ENCODE results near the gene EEF2K. TPM values are rescaled to one million over a fixed set of nuclear protein-coding genes. Genes with fewer than 3 reads are reported as not detected.

The EEF2K gene
- total RNA-seq, 1 experiment from 2014 or later, result 31.0 TPM

- intact Hi-C loops (cut with micrococcal nuclease), result no loop called here
- CTCF ChIA-PET, result no interaction called here
- POLR2A ChIA-PET, result no interaction called here
Measured at GRCh38 chr16:22284637-22285036, 78.6 kb downstream of the EEF2K start.

GRCh38 chr16:22285080-22285479, 79.0 kb downstream of the EEF2K start:
- H3K27me3 ChIP-seq (ENCODE audit: insufficient read depth, low read length), result no peaks in the 10 kb centered on the region
- H4K20me1 ChIP-seq (ENCODE audit: insufficient read depth), result no peaks in the 10 kb centered on the region
- H3K36me3 ChIP-seq (ENCODE audit: control insufficient read depth in 1 of 2, insufficient read depth in 2 of 2, low read length in 2 of 2), result peaks cover 5 to 24% of the 10 kb centered on the region in 2 experiments
- DNase-seq (ENCODE audit: low read depth, low spot score) (no peak), ATAC-seq (no peak)
- no peak overlapping the region for H3K4me3 ChIP-seq (replicated peaks in 1 of 2; ENCODE audit: low read depth in 1 of 2, low read length in 2 of 2)
- BruUV-seq (replicated peaks), result no TSS peak
- ChIA-PET POLR2A (no interaction called here), RAD21 (ENCODE audit: low non-redundant PET in 1 of 2, low total read pairs in 2 of 2, uncharacterized antibody in 2 of 2, unreplicated experiment in 2 of 2) (no interaction called here), CTCF (no interaction called here)
- H3K9me3 ChIP-seq (ENCODE audit: control insufficient read depth in 1 of 2, insufficient read depth in 1 of 2, low read depth in 1 of 2, low read length in 2 of 2), result no peaks in the 10 kb centered on the region
- intact Hi-C loops (cut with micrococcal nuclease), result no loop called here
- H3K4me1 ChIP-seq (ENCODE audit: control insufficient read depth in 1 of 2, insufficient read depth in 2 of 2, low read length in 2 of 2), result no peaks in the 10 kb centered on the region
- H3K9me2 ChIP-seq (ENCODE audit: insufficient read depth), result no peaks in the 10 kb centered on the region
- H3K79me2 ChIP-seq (ENCODE audit: insufficient read depth, low read length), result no peaks in the 10 kb centered on the region
- no peak overlapping the region for H3K27ac ChIP-seq (ENCODE audit: low read depth, low read length)
- H2AFZ ChIP-seq (ENCODE audit: low read depth, low read length, poor library complexity, severe bottlenecking), result no peak overlapping the region
- no peak overlapping the region for H3K4me2 ChIP-seq (ENCODE audit: low read length)
- no peak overlapping the region for H3K9ac ChIP-seq (ENCODE audit: low read length)
- no peak for TF ChIP-seq FOSL1 (IDR thresholded peaks at IDR 0.05; ENCODE audit: low read depth)
- TF ChIP-seq, protein P1, sequence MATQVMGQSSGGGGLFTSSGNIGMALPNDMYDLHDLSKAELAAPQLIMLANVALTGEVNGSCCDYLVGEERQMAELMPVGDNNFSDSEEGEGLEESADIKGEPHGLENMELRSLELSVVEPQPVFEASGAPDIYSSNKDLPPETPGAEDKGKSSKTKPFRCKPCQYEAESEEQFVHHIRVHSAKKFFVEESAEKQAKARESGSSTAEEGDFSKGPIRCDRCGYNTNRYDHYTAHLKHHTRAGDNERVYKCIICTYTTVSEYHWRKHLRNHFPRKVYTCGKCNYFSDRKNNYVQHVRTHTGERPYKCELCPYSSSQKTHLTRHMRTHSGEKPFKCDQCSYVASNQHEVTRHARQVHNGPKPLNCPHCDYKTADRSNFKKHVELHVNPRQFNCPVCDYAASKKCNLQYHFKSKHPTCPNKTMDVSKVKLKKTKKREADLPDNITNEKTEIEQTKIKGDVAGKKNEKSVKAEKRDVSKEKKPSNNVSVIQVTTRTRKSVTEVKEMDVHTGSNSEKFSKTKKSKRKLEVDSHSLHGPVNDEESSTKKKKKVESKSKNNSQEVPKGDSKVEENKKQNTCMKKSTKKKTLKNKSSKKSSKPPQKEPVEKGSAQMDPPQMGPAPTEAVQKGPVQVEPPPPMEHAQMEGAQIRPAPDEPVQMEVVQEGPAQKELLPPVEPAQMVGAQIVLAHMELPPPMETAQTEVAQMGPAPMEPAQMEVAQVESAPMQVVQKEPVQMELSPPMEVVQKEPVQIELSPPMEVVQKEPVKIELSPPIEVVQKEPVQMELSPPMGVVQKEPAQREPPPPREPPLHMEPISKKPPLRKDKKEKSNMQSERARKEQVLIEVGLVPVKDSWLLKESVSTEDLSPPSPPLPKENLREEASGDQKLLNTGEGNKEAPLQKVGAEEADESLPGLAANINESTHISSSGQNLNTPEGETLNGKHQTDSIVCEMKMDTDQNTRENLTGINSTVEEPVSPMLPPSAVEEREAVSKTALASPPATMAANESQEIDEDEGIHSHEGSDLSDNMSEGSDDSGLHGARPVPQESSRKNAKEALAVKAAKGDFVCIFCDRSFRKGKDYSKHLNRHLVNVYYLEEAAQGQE (IDR thresholded peaks at IDR 0.05; ENCODE audit: low read depth), result no peak
- TF ChIP-seq, protein P2, sequence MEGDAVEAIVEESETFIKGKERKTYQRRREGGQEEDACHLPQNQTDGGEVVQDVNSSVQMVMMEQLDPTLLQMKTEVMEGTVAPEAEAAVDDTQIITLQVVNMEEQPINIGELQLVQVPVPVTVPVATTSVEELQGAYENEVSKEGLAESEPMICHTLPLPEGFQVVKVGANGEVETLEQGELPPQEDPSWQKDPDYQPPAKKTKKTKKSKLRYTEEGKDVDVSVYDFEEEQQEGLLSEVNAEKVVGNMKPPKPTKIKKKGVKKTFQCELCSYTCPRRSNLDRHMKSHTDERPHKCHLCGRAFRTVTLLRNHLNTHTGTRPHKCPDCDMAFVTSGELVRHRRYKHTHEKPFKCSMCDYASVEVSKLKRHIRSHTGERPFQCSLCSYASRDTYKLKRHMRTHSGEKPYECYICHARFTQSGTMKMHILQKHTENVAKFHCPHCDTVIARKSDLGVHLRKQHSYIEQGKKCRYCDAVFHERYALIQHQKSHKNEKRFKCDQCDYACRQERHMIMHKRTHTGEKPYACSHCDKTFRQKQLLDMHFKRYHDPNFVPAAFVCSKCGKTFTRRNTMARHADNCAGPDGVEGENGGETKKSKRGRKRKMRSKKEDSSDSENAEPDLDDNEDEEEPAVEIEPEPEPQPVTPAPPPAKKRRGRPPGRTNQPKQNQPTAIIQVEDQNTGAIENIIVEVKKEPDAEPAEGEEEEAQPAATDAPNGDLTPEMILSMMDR (IDR thresholded peaks at IDR 0.05 in 2 of 3, conservative IDR thresholded peaks at IDR 0.05 in 1 of 3; ENCODE audit: borderline replicate concordance in 1 of 3, insufficient read depth in 1 of 3, low read depth in 2 of 3, low read length in 2 of 3), result no peak
- TF ChIP-seq JUND (IDR thresholded peaks at IDR 0.05), result no peak
- no peak for TF ChIP-seq ZBTB33 (IDR thresholded peaks at IDR 0.05; ENCODE audit: extremely low read depth, insufficient replicate concordance, low read length)
- no peak for TF ChIP-seq CBX3 (IDR thresholded peaks at IDR 0.05; ENCODE audit: low read depth)
- no peak for TF ChIP-seq TCF7L2 (IDR thresholded peaks at IDR 0.05; ENCODE audit: borderline replicate concordance, extremely low read depth, insufficient read depth, insufficient read length)
- no peak for TF ChIP-seq MAX (IDR thresholded peaks at IDR 0.05)
- no peak for TF ChIP-seq ELF1 (IDR thresholded peaks at IDR 0.05; ENCODE audit: borderline replicate concordance, low read depth)

More at GRCh38 chr16:22284637-22285036, 78.6 kb downstream of the EEF2K start:
- Histone ChIP-seq H3K9me3 (ENCODE audit: control insufficient read depth in 1 of 2, insufficient read depth in 1 of 2, low read depth in 1 of 2, low read length in 2 of 2) (no peaks in the 10 kb centered on the region), H2AFZ (ENCODE audit: low read depth, low read length, poor library complexity, severe bottlenecking) (no peak overlapping the region), H3K27ac (ENCODE audit: low read depth, low read length) (no peak overlapping the region), H3K4me1 (ENCODE audit: control insufficient read depth in 1 of 2, insufficient read depth in 2 of 2, low read length in 2 of 2) (no peaks in the 10 kb centered on the region), H3K4me3 (replicated peaks in 1 of 2; ENCODE audit: low read depth in 1 of 2, low read length in 2 of 2) (no peak overlapping the region), H3K79me2 (ENCODE audit: insufficient read depth, low read length) (no peaks in the 10 kb centered on the region), H3K9ac (ENCODE audit: low read length) (no peak overlapping the region), H3K4me2 (ENCODE audit: low read length) (no peak overlapping the region), H3K27me3 (ENCODE audit: insufficient read depth, low read length) (no peaks in the 10 kb centered on the region), H3K9me2 (ENCODE audit: insufficient read depth) (no peaks in the 10 kb centered on the region), H4K20me1 (ENCODE audit: insufficient read depth) (no peaks in the 10 kb centered on the region), H3K36me3 (ENCODE audit: control insufficient read depth in 1 of 2, insufficient read depth in 2 of 2, low read length in 2 of 2) (peaks cover 5 to 24% of the 10 kb centered on the region in 2 experiments)
- BruUV-seq (replicated peaks), result no TSS peak
- DNase-seq (ENCODE audit: low read depth, low spot score), result no peak
- no peak for ATAC-seq
- TF ChIP-seq CEBPB (IDR thresholded peaks at IDR 0.05; ENCODE audit: low read depth), result no peak
- no peak for TF ChIP-seq EZH2phosphoT487 (IDR thresholded peaks at IDR 0.05; ENCODE audit: borderline replicate concordance)
- no peak for TF ChIP-seq ELF1 (IDR thresholded peaks at IDR 0.05; ENCODE audit: borderline replicate concordance, low read depth)
- TF ChIP-seq POLR2AphosphoS5 (IDR thresholded peaks at IDR 0.05; ENCODE audit: low read depth, low read length), result no peak
- no peak for TF ChIP-seq ZFX (IDR thresholded peaks at IDR 0.05)
- TF ChIP-seq JUND (IDR thresholded peaks at IDR 0.05), result no peak
- no peak for TF ChIP-seq ZNF274 (IDR thresholded peaks at IDR 0.05; ENCODE audit: low read depth, low read length)
- no peak for TF ChIP-seq CBX3 (IDR thresholded peaks at IDR 0.05; ENCODE audit: low read depth)
- TF ChIP-seq EZH2 (IDR thresholded peaks at IDR 0.05), result no peak
- TF ChIP-seq POLR2A (IDR thresholded peaks at IDR 0.05; ENCODE audit: borderline replicate concordance, extremely low read depth, insufficient read depth, insufficient read length), result no peak
- RAD21 ChIA-PET (ENCODE audit: low non-redundant PET in 1 of 2, low total read pairs in 2 of 2, uncharacterized antibody in 2 of 2, unreplicated experiment in 2 of 2), result no interaction called here
